Fibroblast of skin of left quadriceps (primary cell): ENCODE measurements around the gene TJP1.
"Not testable (repeated sequence)": the region's sequence is repeated elsewhere in the genome, so short reads cannot be mapped to it uniquely, and the experiment has no call there.

Source experiments
- DNase-seq, 2 experiments: peaks; one replicate each; pipeline ENCODE4 v3.0.0-alpha.2; 2013; ENCODE audit warnings: low read depth in 2 of 2

TJP1 gene

GRCh38 chr15:29800491-29801366 is 21.5 kb downstream of the TJP1 start:
- no peak for DNase-seq

GRCh38 chr15:29799859-29800258 is 22.4 kb downstream of the TJP1 start:
- no peak for DNase-seq

GRCh38 chr15:29795610-29796009 is 26.7 kb downstream of the TJP1 start:
- no peak for DNase-seq

- DNase-seq, result peak; percentile 60 to 61
Measured at GRCh38 chr15:29792426-29793159, 29.7 kb downstream of the TJP1 start.

GRCh38 chr15:29790607-29791006 is 31.7 kb downstream of the TJP1 start:
- DNase-seq, result no peak

- no peak for DNase-seq
Measured at GRCh38 chr15:29789871-29790270, 32.4 kb downstream of the TJP1 start.

DNA sequence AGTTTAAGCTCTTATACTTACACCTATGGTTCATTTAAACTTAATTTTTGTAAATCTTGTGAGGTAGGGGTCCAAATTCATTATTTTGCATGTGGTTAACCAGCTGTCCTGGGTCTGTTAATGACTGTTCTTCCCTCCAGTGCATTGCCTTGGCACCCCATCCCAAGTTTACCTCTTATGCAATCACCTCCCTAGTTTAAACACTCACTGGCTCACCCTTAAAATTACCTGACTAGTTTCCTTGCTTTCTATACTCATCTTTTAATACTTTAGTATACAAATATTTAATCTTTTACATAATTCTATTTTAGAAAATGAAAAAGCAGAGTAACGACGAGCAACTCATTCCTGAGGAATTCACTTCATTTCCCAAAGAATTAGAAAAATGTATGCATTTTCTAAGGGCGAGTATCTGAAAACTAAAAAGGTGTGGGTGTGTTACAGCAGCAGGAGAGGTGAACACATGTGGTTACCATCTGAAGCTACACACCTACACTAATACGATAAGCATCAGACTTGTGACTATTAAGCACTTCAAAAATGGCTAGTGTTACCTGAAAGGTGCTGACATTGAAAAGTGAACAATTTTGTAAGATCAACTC is 33.7 kb downstream of the TJP1 start:
- DNase-seq, result no peak

- DNase-seq, result no peak
Measured at GRCh38 chr15:29787767-29788166, 34.5 kb downstream of the TJP1 start.

- DNase-seq, result no peak
Measured at GRCh38 chr15:29785642-29786041, 36.6 kb downstream of the TJP1 start.

GRCh38 chr15:29785136-29785535 is 37.1 kb downstream of the TJP1 start:
- DNase-seq, result no peak

GRCh38 chr15:29784413-29784812 is 37.9 kb downstream of the TJP1 start:
- no peak for DNase-seq

DNA sequence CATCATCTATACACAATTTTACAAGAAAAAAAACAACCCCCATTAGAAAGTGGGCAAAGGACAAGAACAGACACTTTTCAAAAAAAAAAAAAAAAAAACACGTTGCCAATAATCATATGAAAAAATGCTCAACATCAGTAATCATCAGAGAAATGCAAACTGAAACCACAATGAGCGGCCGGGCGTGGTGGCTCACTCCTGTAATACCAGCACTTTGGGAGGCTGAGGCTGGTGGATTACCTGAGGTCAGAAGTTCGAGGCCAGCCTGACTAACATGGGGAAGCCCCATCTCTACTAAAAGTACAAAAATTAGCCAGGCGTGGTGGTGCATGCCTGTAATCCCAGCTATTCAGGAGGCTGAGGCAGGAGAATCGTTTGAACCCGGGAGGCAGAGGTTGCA is 39.5 kb downstream of the TJP1 start:
- not testable (repeated sequence) for DNase-seq

- DNase-seq, result no peak
Measured at GRCh38 chr15:29778382-29778781, 43.9 kb downstream of the TJP1 start.

DNA sequence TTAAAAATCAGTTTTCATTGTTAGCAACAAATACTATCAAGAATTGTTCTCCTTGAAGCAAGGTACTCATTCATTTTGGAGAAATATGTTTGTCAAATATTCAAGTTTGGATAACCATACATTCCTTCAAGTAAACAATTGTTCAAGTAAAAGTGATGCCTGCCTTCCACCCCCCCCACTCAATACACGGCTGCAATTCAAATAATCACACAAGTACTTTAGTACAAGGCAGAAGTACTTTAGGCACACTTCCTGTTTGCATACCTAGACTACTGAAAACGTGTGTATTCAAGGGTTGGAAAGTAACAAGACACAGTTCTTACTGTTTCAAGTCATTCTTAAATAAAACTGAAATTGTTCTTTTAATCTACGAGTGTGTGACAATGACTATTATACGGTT is 45.4 kb downstream of the TJP1 start:
- DNase-seq, result no peak

DNA sequence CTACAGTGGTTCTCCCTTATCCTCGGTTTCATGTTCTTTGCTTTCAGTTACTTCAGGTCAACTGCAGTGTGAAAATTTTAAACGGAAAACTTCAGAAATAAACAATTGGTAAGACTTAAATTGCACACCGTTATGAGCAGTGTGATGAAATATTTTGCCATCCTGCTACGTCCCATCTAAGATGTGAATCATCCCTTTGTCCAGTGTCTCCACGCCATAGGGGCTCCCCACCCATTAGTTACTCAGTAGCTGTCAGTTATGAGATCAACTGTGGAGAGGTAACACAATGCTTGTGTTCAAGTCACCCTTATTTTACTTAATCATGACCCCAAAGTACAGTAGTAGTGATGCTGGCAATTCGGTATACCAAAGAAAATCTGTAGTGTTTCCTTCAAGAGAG is 47.4 kb downstream of the TJP1 start:
- no peak for DNase-seq

GRCh38 chr15:29773816-29774215 is 48.5 kb downstream of the TJP1 start:
- DNase-seq, result no peak

- DNase-seq, result no peak
Measured at GRCh38 chr15:29773000-29773399, 49.3 kb downstream of the TJP1 start.

DNA sequence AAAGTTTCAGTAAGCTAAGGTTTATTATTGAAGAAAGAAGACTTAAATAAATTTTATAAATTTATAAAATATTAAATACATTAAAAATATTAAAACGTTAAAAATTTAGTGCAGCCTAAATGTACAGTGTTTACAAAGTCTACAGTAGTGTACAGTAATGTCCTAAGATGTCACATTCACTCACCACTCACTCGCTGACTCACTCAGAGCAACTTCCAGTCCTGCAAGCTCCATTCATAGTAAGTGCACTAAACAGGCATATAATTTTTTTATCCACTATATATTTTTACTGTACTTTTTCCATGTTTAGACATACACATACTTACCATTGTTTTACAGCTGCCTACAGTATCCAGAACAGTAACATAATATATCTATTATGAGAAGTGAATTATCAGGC is 51.5 kb downstream of the TJP1 start:
- DNase-seq, result no peak

- no peak for DNase-seq
Measured at GRCh38 chr15:29765898-29766527, 56.3 kb downstream of the TJP1 start.

DNA sequence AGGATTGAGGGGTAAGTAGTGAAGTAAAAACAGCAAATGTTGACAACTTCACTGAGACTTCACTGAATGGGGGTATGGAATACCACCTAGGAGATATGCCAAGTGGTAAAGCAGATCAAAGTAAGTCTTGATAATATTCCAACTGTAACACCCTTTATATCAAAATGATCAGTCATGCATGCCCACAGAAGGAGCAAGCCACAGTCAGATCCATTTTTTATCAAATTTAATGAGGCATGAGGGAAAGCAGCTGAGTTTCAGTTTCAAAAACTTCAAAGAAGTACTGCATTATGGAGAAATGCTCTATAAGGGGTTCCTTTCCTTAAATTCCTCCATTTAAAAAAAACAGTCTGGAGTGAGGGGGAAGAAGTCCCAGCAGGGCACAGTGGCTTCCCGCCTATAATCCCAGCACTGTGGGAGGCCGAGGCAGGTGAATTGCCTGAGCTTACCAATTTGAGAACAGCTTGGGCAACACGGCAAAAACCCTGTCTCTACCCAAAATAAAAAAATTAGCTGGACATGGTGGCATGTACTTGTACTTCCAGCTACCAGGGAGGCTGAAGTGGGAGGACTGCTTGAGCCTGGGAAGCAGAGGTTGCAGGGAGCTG is 56.9 kb downstream of the TJP1 start:
- DNase-seq, result no peak

DNA sequence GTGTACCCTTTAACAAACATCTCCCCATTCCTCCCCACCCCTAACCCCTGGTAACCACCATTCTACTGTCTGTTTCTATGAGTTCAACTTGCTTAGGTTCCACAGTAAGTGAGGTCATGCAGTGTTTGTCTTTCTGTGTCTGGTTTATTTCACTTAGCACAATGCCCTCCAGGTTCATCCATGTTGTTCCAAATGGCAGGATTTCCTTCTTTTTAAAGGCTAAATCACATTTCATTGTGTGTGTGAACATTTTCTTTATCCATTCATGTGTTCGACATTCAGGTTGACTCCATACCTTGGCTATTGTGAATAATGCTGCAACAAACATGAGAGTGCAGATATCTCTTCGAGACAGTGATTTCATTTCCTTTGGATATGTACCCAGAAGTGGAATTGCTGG is 62.7 kb downstream of the TJP1 start:
- no peak for DNase-seq
